ENCODE results near the gene MBOAT2.
"Not testable (repeated sequence)": the region's sequence is repeated elsewhere in the genome, so short reads cannot be mapped to it uniquely, and the experiment has no call there.

MBOAT2 gene

DNA sequence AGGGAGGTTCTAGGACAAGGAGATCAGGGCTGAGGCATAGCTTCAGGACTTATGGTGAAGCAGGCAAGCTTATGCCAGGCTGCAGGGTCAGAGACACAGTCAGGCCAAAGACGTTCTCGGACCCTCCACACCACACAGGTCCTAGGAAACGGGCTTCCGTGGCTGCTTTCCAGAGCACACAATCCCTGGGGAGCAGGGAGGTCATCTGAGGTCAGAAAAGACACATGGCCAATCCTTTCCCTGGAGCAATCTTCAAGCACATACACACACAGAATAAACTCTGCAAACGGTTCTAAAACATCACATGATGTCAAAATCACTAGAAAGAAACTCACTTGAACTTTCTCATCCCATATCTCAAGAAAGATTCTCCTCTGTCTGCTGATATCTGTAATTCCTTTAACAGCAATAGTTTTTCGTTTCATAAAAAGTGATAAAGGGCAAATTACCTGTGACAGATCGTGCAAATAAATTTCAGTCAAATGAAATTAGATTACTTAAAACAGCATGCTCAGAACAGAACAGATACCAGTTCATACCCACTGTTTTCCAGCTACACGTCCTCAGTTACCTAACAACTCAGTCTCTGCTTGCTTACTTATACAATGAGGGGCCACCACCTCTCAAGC lies 63.9 kb downstream of the MBOAT2 start:
- DNase-seq: no peak

- DNase-seq: no peak
Observed at GRCh38 chr2:8938384-8938783, 65.1 kb downstream of the MBOAT2 start.

DNA sequence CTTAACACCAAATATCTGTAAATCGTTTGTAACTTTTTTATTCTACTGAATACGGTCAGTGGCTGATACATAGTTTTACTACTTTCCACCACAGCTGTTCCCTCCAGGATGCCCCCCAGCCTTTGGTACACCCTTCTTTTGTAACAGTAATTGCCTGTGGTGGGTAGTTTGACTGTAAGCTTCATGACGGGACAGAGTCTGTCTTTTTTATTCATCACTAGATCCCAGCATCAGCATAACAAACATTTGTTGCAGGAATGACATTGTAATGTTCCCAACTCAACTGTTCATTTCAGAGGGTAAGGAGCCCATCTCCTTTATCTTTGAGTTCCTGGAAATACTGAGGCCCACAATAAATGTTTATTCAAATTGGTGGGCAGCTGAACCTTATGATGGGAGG lies 67.5 kb downstream of the MBOAT2 start:
- no peak for DNase-seq

DNA sequence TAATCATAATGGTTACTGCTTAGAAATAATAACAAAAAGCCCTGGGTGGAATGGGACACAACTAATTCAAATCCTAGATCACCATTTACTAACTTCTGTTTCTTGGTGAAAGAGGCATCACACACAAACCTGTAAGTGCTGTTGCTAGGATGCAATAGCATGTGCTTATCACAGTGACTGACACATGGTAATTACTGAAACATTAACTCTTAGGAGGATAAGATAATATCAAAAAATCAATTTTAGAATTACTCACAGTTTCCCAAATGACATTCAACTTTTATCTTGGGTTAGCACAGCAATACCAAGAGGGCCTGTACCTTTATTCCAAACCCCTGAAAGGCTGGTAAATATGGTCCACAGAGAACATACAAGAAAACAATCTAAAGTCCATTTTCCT lies 69.1 kb downstream of the MBOAT2 start:
- DNase-seq: no peak

DNA sequence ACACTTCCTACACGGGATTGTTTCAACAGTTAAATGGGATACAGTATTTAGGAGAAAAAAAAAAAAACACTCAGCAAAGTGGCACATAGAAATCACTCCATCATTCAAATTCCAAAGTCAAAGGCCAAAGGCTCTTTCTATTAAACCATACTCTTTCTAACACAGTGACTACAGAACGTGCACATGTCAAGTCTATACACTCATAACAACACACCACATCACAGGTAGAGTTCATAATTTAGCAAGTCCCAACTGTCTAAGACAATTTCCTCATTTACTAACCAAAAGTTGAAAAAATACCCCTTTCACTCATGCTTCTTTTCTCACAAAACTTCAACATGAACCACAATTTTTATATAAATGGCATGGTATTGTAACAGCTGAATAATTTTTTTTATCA lies 70.8 kb downstream of the MBOAT2 start:
- no peak for DNase-seq

GRCh38 chr2:8930185-8930584 lies 73.3 kb downstream of the MBOAT2 start:
- DNase-seq: not testable (repeated sequence)

GRCh38 chr2:8929128-8929527 lies 74.4 kb downstream of the MBOAT2 start:
- DNase-seq: no peak

- no peak for DNase-seq
Observed at GRCh38 chr2:8927510-8928455, 75.7 kb downstream of the MBOAT2 start.

GRCh38 chr2:8926356-8926755 lies 77.1 kb downstream of the MBOAT2 start:
- DNase-seq: no peak

DNA sequence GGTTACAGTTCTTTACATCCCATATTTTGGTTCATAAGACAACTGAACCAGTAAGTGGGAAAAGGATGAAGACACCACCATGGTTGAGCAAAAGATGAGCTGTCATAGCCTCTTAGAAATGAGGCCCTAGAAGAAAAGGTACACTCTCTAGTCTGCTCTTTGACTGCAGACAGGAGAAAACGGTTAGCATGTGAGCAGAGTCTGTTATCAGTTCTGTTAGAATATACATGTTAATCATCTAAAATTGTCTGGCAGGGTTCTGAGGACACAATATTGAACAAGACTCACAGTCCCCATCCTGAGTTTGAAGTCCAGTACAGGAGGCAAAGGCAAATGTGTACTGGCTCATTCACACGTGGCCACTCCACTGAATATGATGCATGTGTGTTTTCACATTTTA lies 78.1 kb downstream of the MBOAT2 start:
- DNase-seq: no peak

- no peak for DNase-seq
Observed at GRCh38 chr2:8923183-8923582, 80.3 kb downstream of the MBOAT2 start.

DNA sequence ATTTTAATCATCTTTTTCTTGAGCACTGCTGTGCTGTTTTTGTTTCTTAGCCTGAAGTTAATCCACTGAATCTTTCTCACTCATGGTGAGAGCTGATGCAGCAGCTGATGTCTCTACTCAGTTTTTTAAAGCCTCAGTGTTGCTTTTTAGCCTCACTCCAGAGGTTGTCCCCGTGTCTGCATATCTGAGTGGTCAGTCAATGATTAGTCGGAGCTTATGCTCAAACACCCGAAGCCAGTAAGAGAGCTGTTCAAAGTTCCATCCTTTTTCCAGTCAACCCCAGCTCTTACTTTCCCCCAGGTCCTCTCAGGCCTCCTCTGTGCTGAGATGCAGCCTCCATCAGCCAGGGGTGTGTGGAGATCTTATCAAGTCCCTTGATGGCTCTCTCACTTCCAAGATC lies 81.1 kb downstream of the MBOAT2 start:
- no peak for DNase-seq

DNA sequence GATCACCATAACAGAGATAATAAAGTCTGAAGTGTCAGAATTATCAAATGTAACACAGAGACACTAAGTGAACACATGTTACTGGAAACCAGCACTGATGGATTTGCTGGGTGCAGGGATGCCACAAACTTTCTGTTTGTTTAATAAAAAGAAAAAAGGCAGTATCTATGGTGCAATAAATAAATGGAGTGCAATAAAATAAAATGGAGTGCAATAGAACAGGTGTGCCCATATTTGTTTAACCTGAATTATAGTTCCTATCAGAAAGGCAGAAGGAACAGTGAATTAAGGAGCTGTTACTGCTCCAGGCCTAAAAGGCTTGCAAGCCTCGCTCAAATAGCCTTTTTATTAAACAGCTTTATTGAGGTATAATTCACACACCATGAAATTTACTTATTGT lies 85.1 kb downstream of the MBOAT2 start:
- no peak for DNase-seq

DNA sequence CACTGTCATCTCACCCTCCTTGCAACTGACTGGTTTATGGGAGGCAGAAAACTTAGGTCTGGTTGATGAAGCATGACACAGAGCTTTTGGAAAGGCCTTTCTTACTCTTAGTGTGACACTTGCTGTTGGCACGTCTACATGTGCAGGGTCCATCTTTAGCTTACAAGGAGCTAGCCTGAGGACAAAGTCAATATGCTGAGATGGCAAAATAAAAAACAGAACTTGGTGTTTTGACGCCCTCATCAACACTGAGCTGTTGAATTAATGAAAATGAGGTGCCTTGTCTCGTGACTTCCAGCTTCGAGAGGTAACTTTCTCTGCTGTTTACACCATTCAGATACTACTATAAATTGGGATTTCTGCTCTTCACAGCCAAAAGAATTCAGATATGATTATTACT lies 87.5 kb downstream of the MBOAT2 start:
- DNase-seq: no peak

DNA sequence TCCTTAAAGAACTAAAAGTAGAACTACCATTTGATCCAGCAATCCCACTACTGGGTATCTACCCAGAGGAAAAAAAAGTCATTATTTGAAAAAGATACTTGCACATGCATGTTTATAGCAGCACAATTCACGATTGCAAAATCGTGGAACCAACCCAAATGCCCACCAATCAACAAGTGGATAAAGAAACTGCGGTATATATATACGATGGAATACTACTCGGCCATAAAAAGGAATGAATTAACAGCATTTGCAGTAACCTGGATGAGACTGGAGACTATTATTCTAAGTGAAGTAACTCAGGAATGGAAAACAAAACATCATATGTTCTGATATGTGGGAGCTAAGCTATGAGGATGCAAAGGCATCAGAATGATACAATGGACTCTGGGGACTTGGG lies 89.7 kb downstream of the MBOAT2 start:
- not testable (repeated sequence) for DNase-seq

GRCh38 chr2:8907764-8908288 lies 95.7 kb downstream of the MBOAT2 start:
- DNase-seq: no peak

DNA sequence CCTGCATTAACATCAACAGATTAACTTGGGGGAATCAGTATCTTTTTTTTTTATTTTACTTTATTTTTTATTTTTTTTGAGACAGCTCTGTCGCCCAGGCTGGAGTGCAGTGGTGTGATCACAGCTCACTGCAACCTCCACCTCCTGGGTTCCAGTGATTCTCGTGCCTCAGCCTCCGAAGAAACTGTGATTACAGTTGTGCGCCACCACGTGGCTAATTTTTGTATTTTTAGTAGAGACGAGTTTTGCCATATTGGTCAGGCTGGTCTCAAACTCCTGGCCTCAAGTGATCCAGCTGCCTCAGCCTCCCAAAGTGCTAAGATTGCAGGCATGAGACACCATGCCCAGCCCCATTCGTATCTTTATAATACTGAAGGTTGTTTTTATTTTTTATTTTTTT lies 99.6 kb downstream of the MBOAT2 start:
- not testable (repeated sequence) for DNase-seq

- DNase-seq: not testable (repeated sequence)
Observed at GRCh38 chr2:8902757-8903156, 100.7 kb downstream of the MBOAT2 start.

DNA sequence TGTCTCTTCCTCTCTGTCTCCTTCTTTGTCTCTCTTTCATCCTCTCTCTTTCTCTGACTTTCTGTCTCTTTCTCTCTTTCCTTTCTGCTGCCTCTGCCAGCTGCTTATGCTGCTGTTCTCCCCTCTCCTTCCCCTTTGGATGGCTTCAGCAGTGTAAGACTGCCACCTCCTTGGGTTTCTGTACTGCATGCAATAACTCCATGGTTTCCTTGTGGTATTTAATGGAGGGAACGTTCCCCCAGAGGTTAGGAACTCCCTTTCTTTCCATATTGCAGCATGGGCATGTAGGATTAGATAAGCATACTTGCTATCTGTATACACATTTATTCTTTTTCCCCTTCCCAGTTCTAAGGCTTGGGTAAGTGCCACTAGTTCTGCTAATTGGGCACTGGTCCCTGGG lies 106.3 kb downstream of the MBOAT2 start:
- peak; percentile 12 for DNase-seq

DNA sequence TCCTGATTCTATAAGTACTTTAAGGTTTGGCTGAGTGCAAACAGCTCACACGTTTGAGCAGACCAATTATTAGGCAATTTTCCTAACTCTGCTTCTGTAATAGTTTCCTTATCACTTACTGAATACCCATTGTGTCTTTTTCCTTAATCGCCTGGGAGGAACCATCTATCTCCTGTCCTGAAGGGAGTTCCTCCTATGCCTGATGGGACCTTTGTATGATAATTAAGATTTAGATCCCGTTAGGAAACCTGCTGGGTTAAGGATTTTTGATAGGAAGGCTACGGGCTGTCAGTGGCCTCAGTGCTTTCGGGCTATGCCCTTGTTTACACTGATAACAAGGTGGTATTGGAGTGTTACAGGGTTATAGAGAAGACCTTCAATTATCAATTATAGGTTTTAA lies 106.8 kb downstream of the MBOAT2 start:
- DNase-seq: not testable (repeated sequence)

DNA sequence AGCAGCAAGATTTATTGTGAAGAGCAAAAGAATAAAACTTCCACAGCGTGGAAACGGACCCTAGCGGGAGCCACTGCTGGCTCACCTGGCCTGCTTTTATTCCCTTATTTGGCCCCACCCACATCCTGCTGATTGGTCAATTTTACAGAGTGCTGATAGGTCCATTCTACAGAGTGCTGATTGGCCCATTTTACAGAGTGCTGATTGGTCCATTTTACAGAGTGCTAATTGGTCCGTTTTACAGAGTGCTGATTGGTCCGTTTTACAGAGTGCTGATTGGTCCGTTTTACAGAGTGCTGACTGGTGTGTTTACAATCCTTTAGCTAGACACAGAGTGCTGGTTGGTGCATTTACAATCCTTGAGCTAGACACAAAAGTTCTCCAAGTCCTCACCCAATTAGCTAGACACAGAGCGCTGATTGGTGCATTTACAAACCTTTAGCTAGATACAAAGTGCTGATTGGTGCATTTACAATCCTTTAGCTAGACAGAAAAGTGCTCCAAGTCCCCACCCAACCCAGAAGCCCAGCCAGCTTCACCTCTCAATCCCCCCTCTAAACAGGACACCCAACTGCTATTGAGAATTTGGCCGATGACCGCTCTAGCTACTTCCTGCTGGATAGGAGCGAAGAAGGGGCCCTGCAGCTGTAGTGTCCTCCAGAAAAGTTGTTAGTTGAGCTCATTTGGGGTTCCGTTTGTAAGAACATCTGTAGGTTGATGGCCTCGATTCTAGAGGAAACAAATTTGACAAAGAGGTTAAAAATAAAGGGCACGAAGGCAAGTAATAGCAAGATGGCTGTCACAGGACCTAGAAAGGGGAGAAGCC lies 108.2 kb downstream of the MBOAT2 start:
- not testable (repeated sequence) for DNase-seq

- DNase-seq: no peak
Observed at GRCh38 chr2:8893978-8894820, 109.3 kb downstream of the MBOAT2 start.
